Right lobe of liver (tissue), 6 donors: ENCODE data around the gene UTF1. TPM values are rescaled to one million over a fixed set of nuclear protein-coding genes. Genes with fewer than 3 reads are reported as not detected.

ENCODE experiments used
- ATAC-seq, 4 donors: fragments of 200-7000 bp; cut with Tn5 transposase; one replicate each; pipeline ENCODE4 v1.9.1; 2020; ENCODE audit warnings: mild to moderate bottlenecking in 4 of 4, moderate library complexity in 4 of 4
- DNase-seq, 3 donors: peaks; one replicate each; pipeline ENCODE4 v3.0.0-alpha.2; 2020
- H3K27ac ChIP-seq, 3 donors: fragments of 200-600 bp; one replicate each; pipeline ENCODE4 v1.8.0; 2022
- H3K27me3 ChIP-seq, 2 donors: fragments of 200-600 bp; one replicate each; pipeline ENCODE4 v1.8.0; 2022
- H3K36me3 ChIP-seq, 4 donors: fragments of 200-600 bp; sonication (generic) in 1 of 4; one replicate each; pipeline versions ENCODE4 v1.5.1 to v1.8.0; 2017 to 2022; ENCODE audit warnings: control low read depth in 1 of 4
- H3K4me1 ChIP-seq, 4 donors: fragments of 200-600 bp; sonication (generic) in 1 of 4; one replicate each; pipeline versions ENCODE4 v1.5.1 to v1.8.0; 2017 to 2022; ENCODE audit warnings: control low read depth in 1 of 4
- H3K4me3 ChIP-seq, 3 donors: fragments of 200-600 bp; one replicate each; pipeline ENCODE4 v1.8.0; 2022
- H3K9me3 ChIP-seq, 4 donors: fragments of 200-600 bp; sonication (generic) in 1 of 4; one replicate each; pipeline versions ENCODE4 v1.5.1 to v1.8.0; 2017 to 2022; ENCODE audit warnings: control low read depth in 1 of 4
- CTCF ChIP-seq, 4 donors: fragments of 200-600 bp in 3 of 4; fragments of 450-650 bp in 1 of 4; IDR thresholded peaks; one replicate each; pipeline versions ENCODE4 v1.5.1 to v1.8.0; 2016 to 2022; ENCODE audit warnings: antibody characterized with exemption in 4 of 4, mild to moderate bottlenecking in 2 of 4
- POLR2A ChIP-seq: fragments of 450-650 bp; IDR thresholded peaks from one replicate; pipeline ENCODE4 v1.6.1; 2017; ENCODE audit warnings: antibody characterized with exemption, mild to moderate bottlenecking
- WGBS: methylation state at CpG from one replicate; pipeline ENCODE4 v1.1.6; 2018; ENCODE audit warnings: low coverage, low lambda C conversion rate; ENCODE audit not compliant: insufficient coverage; ENCODE audit errors: missing lambda C conversion rate; 5-methylcytosine and 5-hydroxymethylcytosine counted together
- intact Hi-C, 2 donors: fragments of 100-400 bp; cut with DNase I; formaldehyde crosslinking; loops; one replicate each; pipeline versions ENCODE4 v1.11.2 to v1.14.1; 2022
- total RNA-seq, 6 experiments: library from RNA; depleted of rRNA in 2 of 6; stranded (reverse); fragments of >200 nt in 2 of 6; fragmentation: NEBNext Ultra II Directional in 3 of 6; extraction: Animal tissue kit (Norgen Biotek cat#: 25700) in 3 of 6; gene quantifications; one replicate each; pipeline versions ENCODE4 v1.1.0 to v1.2.4, GENCODE V29; 2016 to 2023
- donor health status: DM: no; HTN: yes; CAD: no.
- donor health status: DM: no; HTN: no; CAD: no.
- donor health status: DM: no; HTN: no; CAD: no.
- donor health status: DM: no; HTN: yes; CAD: no.
- donor health status: DM: no; HTN: yes; CAD: no.

The UTF1 gene
- total RNA-seq, 6 experiments from 2014 or later = not detected

GRCh38 chr10:133239990-133240389 is 10.0 kb downstream of the UTF1 start:
- Histone ChIP-seq H3K4me1 (peaks cover 0 to 9% (median 0%) of the 10 kb centered on the region in 4 donors), H3K4me3 (no peak overlapping the region), H3K27ac (no peak overlapping the region), H3K27me3 (peaks cover 0 to 8% of the 10 kb centered on the region in 2 donors), H3K9me3 (no peaks in the 10 kb centered on the region), H3K36me3 (no peaks in the 10 kb centered on the region)
- no peak for DNase-seq
- TF ChIP-seq POLR2A (no peak), CTCF (IDR thresholded peaks at IDR 0.05) (no peak)
- 57% methylated on average over 1 of the region's 15 CpGs for WGBS
- intact Hi-C loops = no loop called here
- no peak for ATAC-seq

- Histone ChIP-seq H3K27me3 (peaks cover 0 to 5% of the 10 kb centered on the region in 2 donors), H3K4me3 (no peak overlapping the region), H3K27ac (no peak overlapping the region), H3K9me3 (no peaks in the 10 kb centered on the region), H3K36me3 (no peaks in the 10 kb centered on the region), H3K4me1 (peaks cover 0 to 4% (median 0%) of the 10 kb centered on the region in 4 donors)
- no peak for ATAC-seq
- 41% methylated on average over 6 of the region's 25 CpGs for WGBS
- no peak for DNase-seq
- intact Hi-C loops = no loop called here
- no peak for TF ChIP-seq POLR2A
- no peak for TF ChIP-seq CTCF (IDR thresholded peaks at IDR 0.05)
Observed at GRCh38 chr10:133241501-133242205, 11.6 kb downstream of the UTF1 start.

GRCh38 chr10:133242611-133243356 is 12.8 kb downstream of the UTF1 start:
- no peak for ATAC-seq
- intact Hi-C loops = no loop called here
- no peak for DNase-seq
- no peak for TF ChIP-seq CTCF (IDR thresholded peaks at IDR 0.05)
- TF ChIP-seq POLR2A = no peak
- WGBS = 62% methylated on average over 20 of the region's 27 CpGs
- Histone ChIP-seq H3K27ac (no peak overlapping the region), H3K36me3 (no peaks in the 10 kb centered on the region), H3K9me3 (no peaks in the 10 kb centered on the region), H3K4me1 (no peaks in the 10 kb centered on the region), H3K27me3 (peaks cover 0 to 5% of the 10 kb centered on the region in 2 donors), H3K4me3 (no peak overlapping the region)

- H3K4me1 ChIP-seq = no peaks in the 10 kb centered on the region
- intact Hi-C loops = no loop called here
- ATAC-seq (no peak), DNase-seq (no peak)
- no peak overlapping the region for H3K4me3 ChIP-seq
- WGBS = 65% methylated on average over 10 of the region's 14 CpGs
- H3K27me3 ChIP-seq = peaks cover 0 to 5% of the 10 kb centered on the region in 2 donors
- no peaks in the 10 kb centered on the region for H3K9me3 ChIP-seq
- TF ChIP-seq CTCF (IDR thresholded peaks at IDR 0.05) (no peak), POLR2A (no peak)
- H3K36me3 ChIP-seq = no peaks in the 10 kb centered on the region
- H3K27ac ChIP-seq = no peak overlapping the region
Observed at GRCh38 chr10:133243593-133243992, 13.6 kb downstream of the UTF1 start.
